ENCODE results near the gene AGBL4. TPM values are rescaled to one million over a fixed set of nuclear protein-coding genes. Genes with fewer than 3 reads are reported as not detected.
"Not testable (repeated sequence)": the region's sequence is repeated elsewhere in the genome, so short reads cannot be mapped to it uniquely, and the experiment has no call there.

Gene AGBL4
- total and polyA plus RNA-seq, 2 of the 13 experiments (the other 11 are each of a cell fraction or from before 2014, with no cell fraction given) = not detected

GRCh38 chr1:49787013-49787412, 236.7 kb downstream of the AGBL4 start:
- H3K9ac ChIP-seq (ENCODE audit: insufficient read depth, low read depth, low read length); H3K27ac ChIP-seq (ENCODE audit: extremely low read length, insufficient read depth, low read length); DNase-seq (ENCODE audit: low spot score); intact Hi-C loops (cut with micrococcal nuclease; ENCODE audit: unreplicated experiment); H3K79me2 ChIP-seq (ENCODE audit: insufficient read depth, low read length); BruUV-seq (replicated peaks); H2AFZ ChIP-seq (ENCODE audit: low read length); H3K4me2 ChIP-seq (ENCODE audit: low read depth, low read length); ATAC-seq; H3K4me1 ChIP-seq (ENCODE audit: insufficient read depth, low read length); FAIRE-seq; H3K36me3 ChIP-seq (replicated peaks in 1 of 2; ENCODE audit: control insufficient read depth in 1 of 2, insufficient read depth in 2 of 2, low read length in 2 of 2); H3K27me3 ChIP-seq (ENCODE audit: control insufficient read depth in 1 of 2, insufficient read depth in 2 of 2, low read length in 2 of 2); H3K4me3 ChIP-seq (replicated peaks in 1 of 3; ENCODE audit: insufficient read depth in 1 of 3, low read depth in 2 of 3, low read length in 3 of 3); H4K20me1 ChIP-seq (ENCODE audit: insufficient read depth, low read length); in situ Hi-C loops (cut with HindIII; ENCODE audit: extremely low pct_ligation_motif_present, low pct_unique_long_range_greater_than_20kb); POLR2A ChIA-PET; CTCF ChIA-PET (ENCODE audit: low intra/inter-chr PET ratio, low total read pairs): not testable (repeated sequence)
- TF ChIP-seq RAD51 (IDR thresholded peaks at IDR 0.05; ENCODE audit: borderline replicate concordance) = peak; percentile 68; the same call in 1 of the 2 replicates
- WGBS (ENCODE audit: low lambda C conversion rate) = 56% methylated on average over 17 of the region's 17 CpGs
- peaks cover 20% of the 10 kb centered on the region for H3K9me3 ChIP-seq (ENCODE audit: low read length)

GRCh38 chr1:49765034-49765433, 258.7 kb downstream of the AGBL4 start:
- H4K20me1 ChIP-seq (ENCODE audit: insufficient read depth, low read length) = no peaks in the 10 kb centered on the region
- in situ Hi-C loops (cut with HindIII; ENCODE audit: extremely low pct_ligation_motif_present, low pct_unique_long_range_greater_than_20kb) (no loop called here), intact Hi-C loops (cut with micrococcal nuclease; ENCODE audit: unreplicated experiment) (no loop called here)
- H3K4me2 ChIP-seq (ENCODE audit: low read depth, low read length) = no peak overlapping the region
- H3K27ac ChIP-seq (ENCODE audit: extremely low read length, insufficient read depth, low read length) = no peak overlapping the region
- POLR2A ChIA-PET = no interaction called here
- WGBS (ENCODE audit: low lambda C conversion rate) = 1% methylated on average over 3 of the region's 3 CpGs
- CTCF ChIA-PET (ENCODE audit: low intra/inter-chr PET ratio, low total read pairs) = no interaction called here
- peaks cover 87% of the 10 kb centered on the region for H3K9me3 ChIP-seq (ENCODE audit: low read length)
- no peaks in the 10 kb centered on the region for H3K27me3 ChIP-seq (ENCODE audit: control insufficient read depth in 1 of 2, insufficient read depth in 2 of 2, low read length in 2 of 2)
- TF ChIP-seq DDIT3 (CRISPR knock-in tag; IDR thresholded peaks at IDR 0.05) (no peak), NR2C2 (CRISPR knock-in tag; IDR thresholded peaks at IDR 0.05; ENCODE audit: borderline replicate concordance) (no peak), ZBTB8A (CRISPR knock-in tag; IDR thresholded peaks at IDR 0.05; ENCODE audit: borderline replicate concordance, low read depth) (no peak), SMC3 (IDR thresholded peaks at IDR 0.05; ENCODE audit: low read length) (peak; percentile 9; the same call in 1 of the 2 replicates)
- H2AFZ ChIP-seq (ENCODE audit: low read length) = no peak overlapping the region
- H3K9ac ChIP-seq (ENCODE audit: insufficient read depth, low read depth, low read length) = no peak overlapping the region
- DNase-seq (ENCODE audit: low spot score) = peak; percentile 1
- BruUV-seq (replicated peaks) = no TSS peak
- H3K4me3 ChIP-seq (replicated peaks in 1 of 3; ENCODE audit: insufficient read depth in 1 of 3, low read depth in 2 of 3, low read length in 3 of 3) = no peak overlapping the region
- FAIRE-seq = no peak
- ATAC-seq = no peak; the same call in 1 of the 3 replicates
- H3K4me1 ChIP-seq (ENCODE audit: insufficient read depth, low read length) = no peaks in the 10 kb centered on the region
- no peaks in the 10 kb centered on the region for H3K36me3 ChIP-seq (replicated peaks in 1 of 2; ENCODE audit: control insufficient read depth in 1 of 2, insufficient read depth in 2 of 2, low read length in 2 of 2)
- H3K79me2 ChIP-seq (ENCODE audit: insufficient read depth, low read length) = no peaks in the 10 kb centered on the region

- in situ Hi-C loops (cut with HindIII; ENCODE audit: extremely low pct_ligation_motif_present, low pct_unique_long_range_greater_than_20kb); H3K79me2 ChIP-seq (ENCODE audit: insufficient read depth, low read length); H3K4me2 ChIP-seq (ENCODE audit: low read depth, low read length); intact Hi-C loops (cut with micrococcal nuclease; ENCODE audit: unreplicated experiment); H3K27ac ChIP-seq (ENCODE audit: extremely low read length, insufficient read depth, low read length); ATAC-seq; H3K36me3 ChIP-seq (replicated peaks in 1 of 2; ENCODE audit: control insufficient read depth in 1 of 2, insufficient read depth in 2 of 2, low read length in 2 of 2); H3K27me3 ChIP-seq (ENCODE audit: control insufficient read depth in 1 of 2, insufficient read depth in 2 of 2, low read length in 2 of 2); BruUV-seq (replicated peaks); H3K4me3 ChIP-seq (replicated peaks in 1 of 3; ENCODE audit: insufficient read depth in 1 of 3, low read depth in 2 of 3, low read length in 3 of 3); H3K9ac ChIP-seq (ENCODE audit: insufficient read depth, low read depth, low read length); H2AFZ ChIP-seq (ENCODE audit: low read length); CTCF ChIA-PET (ENCODE audit: low intra/inter-chr PET ratio, low total read pairs); H3K4me1 ChIP-seq (ENCODE audit: insufficient read depth, low read length); POLR2A ChIA-PET; H4K20me1 ChIP-seq (ENCODE audit: insufficient read depth, low read length); DNase-seq (ENCODE audit: low spot score); FAIRE-seq: not testable (repeated sequence)
- 21% methylated on average over 4 of the region's 9 CpGs for WGBS (ENCODE audit: low lambda C conversion rate)
- H3K9me3 ChIP-seq (ENCODE audit: low read length) = peaks cover 52% of the 10 kb centered on the region
Measured at GRCh38 chr1:49738118-49738517, 285.6 kb downstream of the AGBL4 start.
